ENCODE data around the gene RNF34. TPM values are rescaled to one million over a fixed set of nuclear protein-coding genes. Genes with fewer than 3 reads are reported as not detected.
A peak's percentile ranks its signal among the peaks of the same experiment; 100 is the strongest.

Gene RNF34
- total RNA-seq, 1 experiment from 2014 or later, result 66.4 TPM

- no peaks in the 10 kb centered on the region for H3K4me1 ChIP-seq (ENCODE audit: insufficient read depth, low read length)
Observed at GRCh38 chr12:121420109-121420508, 20.2 kb downstream of the RNF34 start.

More at GRCh38 chr12:121420109-121420508, 20.2 kb downstream of the RNF34 start:
- Histone ChIP-seq H2BK20ac (ENCODE audit: low read depth, low read length, poor library complexity, severe bottlenecking) (no peak overlapping the region), H3K23me2 (ENCODE audit: insufficient read length, low read depth, low read length, poor library complexity, severe bottlenecking) (no peaks in the 10 kb centered on the region), H2BK15ac (ENCODE audit: low read depth, low read length) (no peak overlapping the region), H4K5ac (ENCODE audit: insufficient read length, low read depth, low read length) (no peak overlapping the region), H2BK5ac (ENCODE audit: insufficient read length, low read length) (no peak overlapping the region), H4K20me1 (ENCODE audit: control insufficient read depth, insufficient read depth, insufficient read length) (no peaks in the 10 kb centered on the region), H3T11ph (ENCODE audit: low read length) (no peak overlapping the region), H3K79me2 (ENCODE audit: insufficient read depth, low read length) (no peaks in the 10 kb centered on the region), H3K9me3 (ENCODE audit: control insufficient read depth, low read depth, low read length) (no peaks in the 10 kb centered on the region), H3K27me3 (ENCODE audit: insufficient read depth, low read length) (no peaks in the 10 kb centered on the region), H3K23ac (ENCODE audit: insufficient read length, low read depth, low read length) (no peak overlapping the region), H2BK120ac (ENCODE audit: low read depth, low read length, poor library complexity, severe bottlenecking) (no peak overlapping the region), H3K79me1 (ENCODE audit: insufficient read depth, low read depth, low read length, poor library complexity, severe bottlenecking) (no peaks in the 10 kb centered on the region), H3K14ac (ENCODE audit: insufficient read depth, low read length) (no peak overlapping the region), H3K9ac (ENCODE audit: extremely low read depth, insufficient read length, low read length) (no peak overlapping the region), H3K4ac (ENCODE audit: low read depth, low read length) (no peak overlapping the region), H2AK5ac (ENCODE audit: insufficient read length, low read length) (no peak overlapping the region), H3K18ac (ENCODE audit: insufficient read length, low read depth, low read length) (no peak overlapping the region), H3K27ac (ENCODE audit: insufficient read length, low read depth, low read length) (no peak overlapping the region), H4K91ac (ENCODE audit: insufficient read length, low read depth, low read length) (no peak overlapping the region), H2AFZ (ENCODE audit: low read length) (no peak overlapping the region), H3K56ac (ENCODE audit: insufficient read length, low read depth, low read length) (no peak overlapping the region), H4K8ac (replicated peaks; ENCODE audit: insufficient read length, low read depth, low read length) (no peak overlapping the region), H2BK12ac (ENCODE audit: insufficient read length, low read depth, low read length) (no peak overlapping the region), H3K4me2 (ENCODE audit: insufficient read depth, insufficient read length, low read length) (no peak overlapping the region)
- Mint-ChIP-seq H3K36me3 (ENCODE audit: insufficient read depth in 1 of 3, low read depth in 3 of 3) (peaks cover 39 to 88% (median 68%) of the 10 kb centered on the region in 3 experiments), H3K27me3 (ENCODE audit: low read depth) (no peaks in the 10 kb centered on the region), H3K4me3 (no peak overlapping the region), H3K27ac (peak overlapping the region in 2 of 3 experiments; percentile 1 to 50; a peak in 2 of 7 replicates), H3K9me3 (no peaks in the 10 kb centered on the region), H3K4me1 (no peaks in the 10 kb centered on the region)
- WGBS (ENCODE audit: extremely low coverage, insufficient read length, low lambda C conversion rate), result no CpG with 5 or more reads among the region's 6 CpGs
- no peak for DNase-seq
- TF ChIP-seq CTCF (conservative IDR thresholded peaks at IDR 0.05), result no peak

Measured in H9 (cell line).